GM12872 (cell line): Measurements from ENCODE around the gene PRSS36.

Experiments used
- CTCF ChIP-seq: IDR thresholded peaks from 3 replicates; pipeline ENCODE4 v1.5.1; 2011; ENCODE audit warnings: low read depth, mild to moderate bottlenecking, low read length, moderate library complexity; ENCODE audit not compliant: insufficient read depth

Gene PRSS36

GRCh38 chr16:31149332-31149731 is 534 bp downstream of the PRSS36 start:
- TF ChIP-seq CTCF: no peak

GRCh38 chr16:31148896-31149295 is 970 bp downstream of the PRSS36 start:
- TF ChIP-seq CTCF: no peak

GRCh38 chr16:31148281-31148728 is 1.6 kb downstream of the PRSS36 start:
- TF ChIP-seq CTCF: no peak

- TF ChIP-seq CTCF: no peak
Observed at GRCh38 chr16:31147574-31147973, 2.3 kb downstream of the PRSS36 start.

- no peak for TF ChIP-seq CTCF
Observed at GRCh38 chr16:31145398-31145990, 4.4 kb downstream of the PRSS36 start.

- TF ChIP-seq CTCF: no peak
Observed at GRCh38 chr16:31143694-31144148, 6.1 kb downstream of the PRSS36 start.

- TF ChIP-seq CTCF: no peak
Observed at GRCh38 chr16:31143011-31143693, 6.7 kb downstream of the PRSS36 start.
